ENCODE data around the gene CFAP100. TPM values are rescaled to one million over a fixed set of nuclear protein-coding genes. Genes with fewer than 3 reads are reported as not detected.

Gene CFAP100
- total and polyA plus RNA-seq, 10 of the 15 experiments (the other 5 are each of a cell fraction or from before 2014, with no cell fraction given), result 0.04 to 0.27 TPM; not detected in 8

DNA sequence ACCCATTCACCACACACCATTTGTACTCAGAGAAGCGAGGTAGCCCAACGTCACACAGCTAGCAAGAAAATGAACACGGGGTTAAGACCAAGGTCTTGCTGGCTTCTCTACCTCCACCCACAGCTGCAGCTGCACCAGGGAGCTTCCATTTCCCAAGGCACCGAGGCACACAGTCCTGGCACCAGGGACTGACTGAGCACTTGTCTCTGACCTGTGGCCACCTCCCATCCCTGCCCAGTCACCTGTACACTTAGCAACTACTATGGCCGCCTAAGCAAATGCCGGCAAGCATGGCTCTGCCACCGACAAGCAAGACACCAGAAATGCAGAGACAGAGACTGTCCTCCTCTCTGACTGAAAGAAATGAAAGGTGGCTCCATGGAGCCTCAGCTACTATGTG lies 65.7 kb downstream of the CFAP100 start:
- Histone ChIP-seq H3K9ac (ENCODE audit: control insufficient read depth, insufficient read depth, low read length) (no peak overlapping the region), H3K27me3 (replicated peaks in 1 of 2; ENCODE audit: control insufficient read depth in 2 of 2, insufficient read depth in 2 of 2, low read length in 1 of 2) (no peaks in the 10 kb centered on the region), H3K27ac (ENCODE audit: control insufficient read depth, insufficient read depth) (no peak overlapping the region), H3K4me2 (ENCODE audit: control insufficient read depth, insufficient read depth) (no peak overlapping the region), H2AFZ (ENCODE audit: control insufficient read depth, low read depth, low read length) (no peak overlapping the region), H3K9me3 (replicated peaks; ENCODE audit: control insufficient read depth, insufficient read depth, low read length) (no peaks in the 10 kb centered on the region), H3K36me3 (ENCODE audit: control insufficient read depth in 2 of 2, insufficient read depth in 2 of 2, low read length in 1 of 2) (peaks cover 24 to 43% of the 10 kb centered on the region in 2 experiments), H3K79me2 (ENCODE audit: control insufficient read depth, insufficient read depth, low read length) (no peaks in the 10 kb centered on the region), H3K4me1 (ENCODE audit: control insufficient read depth, insufficient read depth, low read length) (no peaks in the 10 kb centered on the region), H4K20me1 (ENCODE audit: control insufficient read depth, insufficient read depth) (no peaks in the 10 kb centered on the region), H3K4me3 (no peak overlapping the region)
- DNase-seq (ENCODE audit: low read depth, low spot score) (no peak), FAIRE-seq (no peak), ATAC-seq (no peak)
- BruUV-seq (replicated peaks), result no TSS peak
- ChIA-PET SMC1A (ENCODE audit: uncharacterized antibody, unreplicated experiment) (interaction anchor here (1.1 to 2.1 kb wide), 2 partner anchors 11 to 12 kb away, joined by 3 to 6 read pairs; no protein-coding TSS in a partner anchor), POLR2A (no interaction called here), RAD21 (ENCODE audit: unreplicated experiment) (no interaction called here), CTCF (interaction anchor here (1.2 kb wide), 1 partner anchor 11 kb away, joined by 4 read pairs; no protein-coding TSS in a partner anchor)
- in situ Hi-C loops (cut with MboI), result no loop called here
- intact Hi-C loops (cut with micrococcal nuclease; ENCODE audit: unreplicated experiment), result no loop called here
- TF ChIP-seq EZH2 (IDR thresholded peaks at IDR 0.05; ENCODE audit: borderline replicate concordance, control insufficient read depth, low read depth, low read length), result no peak
- TF ChIP-seq TARDBP (IDR thresholded peaks at IDR 0.05; ENCODE audit: borderline replicate concordance), result no peak
- TF ChIP-seq, protein P1, sequence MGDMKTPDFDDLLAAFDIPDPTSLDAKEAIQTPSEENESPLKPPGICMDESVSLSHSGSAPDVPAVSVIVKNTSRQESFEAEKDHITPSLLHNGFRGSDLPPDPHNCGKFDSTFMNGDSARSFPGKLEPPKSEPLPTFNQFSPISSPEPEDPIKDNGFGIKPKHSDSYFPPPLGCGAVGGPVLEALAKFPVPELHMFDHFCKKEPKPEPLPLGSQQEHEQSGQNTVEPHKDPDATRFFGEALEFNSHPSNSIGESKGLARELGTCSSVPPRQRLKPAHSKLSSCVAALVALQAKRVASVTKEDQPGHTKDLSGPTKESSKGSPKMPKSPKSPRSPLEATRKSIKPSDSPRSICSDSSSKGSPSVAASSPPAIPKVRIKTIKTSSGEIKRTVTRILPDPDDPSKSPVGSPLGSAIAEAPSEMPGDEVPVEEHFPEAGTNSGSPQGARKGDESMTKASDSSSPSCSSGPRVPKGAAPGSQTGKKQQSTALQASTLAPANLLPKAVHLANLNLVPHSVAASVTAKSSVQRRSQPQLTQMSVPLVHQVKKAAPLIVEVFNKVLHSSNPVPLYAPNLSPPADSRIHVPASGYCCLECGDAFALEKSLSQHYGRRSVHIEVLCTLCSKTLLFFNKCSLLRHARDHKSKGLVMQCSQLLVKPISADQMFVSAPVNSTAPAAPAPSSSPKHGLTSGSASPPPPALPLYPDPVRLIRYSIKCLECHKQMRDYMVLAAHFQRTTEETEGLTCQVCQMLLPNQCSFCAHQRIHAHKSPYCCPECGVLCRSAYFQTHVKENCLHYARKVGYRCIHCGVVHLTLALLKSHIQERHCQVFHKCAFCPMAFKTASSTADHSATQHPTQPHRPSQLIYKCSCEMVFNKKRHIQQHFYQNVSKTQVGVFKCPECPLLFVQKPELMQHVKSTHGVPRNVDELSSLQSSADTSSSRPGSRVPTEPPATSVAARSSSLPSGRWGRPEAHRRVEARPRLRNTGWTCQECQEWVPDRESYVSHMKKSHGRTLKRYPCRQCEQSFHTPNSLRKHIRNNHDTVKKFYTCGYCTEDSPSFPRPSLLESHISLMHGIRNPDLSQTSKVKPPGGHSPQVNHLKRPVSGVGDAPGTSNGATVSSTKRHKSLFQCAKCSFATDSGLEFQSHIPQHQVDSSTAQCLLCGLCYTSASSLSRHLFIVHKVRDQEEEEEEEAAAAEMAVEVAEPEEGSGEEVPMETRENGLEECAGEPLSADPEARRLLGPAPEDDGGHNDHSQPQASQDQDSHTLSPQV (IDR thresholded peaks at IDR 0.05), result no peak
- TF ChIP-seq EED (IDR thresholded peaks at IDR 0.05; ENCODE audit: low read depth), result no peak
- TF ChIP-seq USF2 (IDR thresholded peaks at IDR 0.05; ENCODE audit: borderline replicate concordance, low read depth, low read length), result no peak
- TF ChIP-seq SPI1 (IDR thresholded peaks at IDR 0.05; ENCODE audit: borderline replicate concordance, insufficient read depth, low read depth, low read length), result no peak
- no peak for TF ChIP-seq NFYA (IDR thresholded peaks at IDR 0.05; ENCODE audit: borderline replicate concordance, low read depth, low read length)
- no peak for TF ChIP-seq ASH2L (IDR thresholded peaks at IDR 0.05; ENCODE audit: borderline replicate concordance, low read depth)
- TF ChIP-seq ZNF207 (IDR thresholded peaks at IDR 0.05; ENCODE audit: borderline replicate concordance), result no peak
- no peak for TF ChIP-seq MEF2B (IDR thresholded peaks at IDR 0.05; ENCODE audit: partially characterized antibody, poor library complexity, severe bottlenecking)
- TF ChIP-seq ATF3 (IDR thresholded peaks at IDR 0.05; ENCODE audit: borderline replicate concordance, extremely low read depth, low read depth, low read length), result no peak
- WGBS (ENCODE audit: insufficient coverage, insufficient replicate concordance, low lambda C conversion rate, missing lambda C conversion rate), result 91% methylated on average over 7 of the region's 7 CpGs

Data from GM12878 (cell line).